ENCODE data around the gene TTPAL.
A peak's percentile ranks its signal among the peaks of the same experiment; 100 is the strongest.

TTPAL gene

GRCh38 chr20:44502968-44503367, 27.3 kb downstream of the TTPAL start:
- FAIRE-seq = no peak

- FAIRE-seq = no peak
Measured at GRCh38 chr20:44504402-44505307, 29.0 kb downstream of the TTPAL start.

- no peak for FAIRE-seq
Measured at GRCh38 chr20:44509762-44510161, 34.1 kb downstream of the TTPAL start.

GRCh38 chr20:44513871-44514270, 38.2 kb downstream of the TTPAL start:
- no peak for FAIRE-seq

- FAIRE-seq = no peak
Measured at GRCh38 chr20:44516491-44516890, 40.8 kb downstream of the TTPAL start.

GRCh38 chr20:44517454-44517853, 41.8 kb downstream of the TTPAL start:
- no peak for FAIRE-seq

GRCh38 chr20:44518248-44518647, 42.6 kb downstream of the TTPAL start:
- FAIRE-seq = no peak

- FAIRE-seq = no peak
Measured at GRCh38 chr20:44520881-44521280, 45.2 kb downstream of the TTPAL start.

- peak; percentile 96 for FAIRE-seq
Measured at GRCh38 chr20:44521484-44522481, 46.1 kb downstream of the TTPAL start, which contains the start of gene SERINC3. SERINC3 (minus strand) TSS chr20:44522070; CDS start chr20:44521951, 119 bp downstream.

GRCh38 chr20:44522841-44523240, 47.2 kb downstream of the TTPAL start:
- no peak for FAIRE-seq

GRCh38 chr20:44523746-44524145, 48.1 kb downstream of the TTPAL start:
- no peak for FAIRE-seq

GRCh38 chr20:44526129-44526528, 50.5 kb downstream of the TTPAL start:
- no peak for FAIRE-seq

- no peak for FAIRE-seq
Measured at GRCh38 chr20:44527716-44528199, 52.1 kb downstream of the TTPAL start.

GRCh38 chr20:44528309-44528708, 52.6 kb downstream of the TTPAL start:
- FAIRE-seq = no peak

GRCh38 chr20:44532259-44532980, 56.7 kb downstream of the TTPAL start:
- no peak for FAIRE-seq

GRCh38 chr20:44532981-44533331, 57.3 kb downstream of the TTPAL start:
- FAIRE-seq = no peak

- FAIRE-seq = no peak
Measured at GRCh38 chr20:44533928-44534327, 58.3 kb downstream of the TTPAL start.

- no peak for FAIRE-seq
Measured at GRCh38 chr20:44536175-44536574, 60.5 kb downstream of the TTPAL start.

- peak; percentile 46 for FAIRE-seq
Measured at GRCh38 chr20:44537993-44538392, 62.3 kb downstream of the TTPAL start.

- no peak for FAIRE-seq
Measured at GRCh38 chr20:44540834-44541233, 65.2 kb downstream of the TTPAL start.

- FAIRE-seq = no peak
Measured at GRCh38 chr20:44541992-44542391, 66.3 kb downstream of the TTPAL start.

- no peak for FAIRE-seq
Measured at GRCh38 chr20:44542890-44543289, 67.2 kb downstream of the TTPAL start.

- no peak for FAIRE-seq
Measured at GRCh38 chr20:44543358-44543757, 67.7 kb downstream of the TTPAL start.
